Eye (tissue), 1 donor: ENCODE measurements around the gene PDILT.
"Not testable (repeated sequence)": the region's sequence is repeated elsewhere in the genome, so short reads cannot be mapped to it uniquely, and the experiment has no call there.

Experiments used
- DNase-seq: peaks from one replicate; pipeline ENCODE4 v3.0.0-alpha.2; 2015

PDILT gene

GRCh38 chr16:20359997-20360396 lies 44.5 kb downstream of the PDILT start:
- no peak for DNase-seq

GRCh38 chr16:20355114-20355782 lies 49.3 kb downstream of the PDILT start:
- DNase-seq, result no peak

- no peak for DNase-seq
These were observed 51.2 kb downstream of the PDILT start for GRCh38 chr16:20353379-20353778.

GRCh38 chr16:20352615-20353014 lies 51.9 kb downstream of the PDILT start, which contains the start of gene UMOD:
Gene UMOD, minus strand, starts transcription at chr16:20352715. Its CDS starts 1,978 bp downstream, at chr16:20350737.
- DNase-seq, result no peak

GRCh38 chr16:20349615-20350014 lies 54.9 kb downstream of the PDILT start:
- DNase-seq, result no peak

GRCh38 chr16:20348365-20349185 lies 56.0 kb downstream of the PDILT start:
- peak; percentile 22 for DNase-seq

GRCh38 chr16:20347666-20348364 lies 56.7 kb downstream of the PDILT start:
- no peak for DNase-seq

- no peak for DNase-seq
These were observed 59.9 kb downstream of the PDILT start for GRCh38 chr16:20344611-20345010.

- no peak for DNase-seq
These were observed 64.8 kb downstream of the PDILT start for GRCh38 chr16:20339744-20340143.

- no peak for DNase-seq
These were observed 67.6 kb downstream of the PDILT start for GRCh38 chr16:20336955-20337354.

- DNase-seq, result no peak
These were observed 70.1 kb downstream of the PDILT start for GRCh38 chr16:20334396-20334795.

- no peak for DNase-seq
These were observed 71.4 kb downstream of the PDILT start for GRCh38 chr16:20333120-20333519.

GRCh38 chr16:20332411-20332810 lies 72.1 kb downstream of the PDILT start:
- DNase-seq, result no peak

GRCh38 chr16:20331635-20332034 lies 72.9 kb downstream of the PDILT start:
- DNase-seq, result no peak

GRCh38 chr16:20329392-20330138 lies 75.0 kb downstream of the PDILT start:
- no peak for DNase-seq

GRCh38 chr16:20327444-20328041 lies 77.0 kb downstream of the PDILT start, which contains the start of gene GP2:
Gene GP2, minus strand, starts transcription at chr16:20327513. Its CDS starts 1,082 bp downstream, at chr16:20326431.
- DNase-seq, result no peak

- DNase-seq, result no peak
These were observed 78.2 kb downstream of the PDILT start for GRCh38 chr16:20326321-20326720.

GRCh38 chr16:20325005-20325404 lies 79.5 kb downstream of the PDILT start:
- no peak for DNase-seq

GRCh38 chr16:20323591-20324117 lies 80.9 kb downstream of the PDILT start:
- DNase-seq, result no peak

- DNase-seq, result no peak
These were observed 81.8 kb downstream of the PDILT start for GRCh38 chr16:20322696-20323095.

GRCh38 chr16:20321671-20322070 lies 82.9 kb downstream of the PDILT start:
- DNase-seq, result no peak

GRCh38 chr16:20321051-20321450 lies 83.5 kb downstream of the PDILT start:
- not testable (repeated sequence) for DNase-seq
